Right renal pelvis (tissue), 4 donors: ENCODE measurements around the gene EFCAB8. TPM values are rescaled to one million over a fixed set of nuclear protein-coding genes. Genes with fewer than 3 reads are reported as not detected.
"Not testable (repeated sequence)": the region's sequence is repeated elsewhere in the genome, so short reads cannot be mapped to it uniquely, and the experiment has no call there.

Experiments used
- DNase-seq, 4 donors: peaks; one replicate each; pipeline ENCODE4 v3.0.0-alpha.2; 2013; ENCODE audit warnings: low read depth in 4 of 4, low spot score in 3 of 4, missing footprints in 1 of 4
- polyA plus RNA-seq, 4 donors: library from polyadenylated mRNA; unstranded; fragments of 120-200 nt; gene quantifications; one replicate each; pipeline ENCODE4 v1.2.1, GENCODE V29; 2013; ENCODE audit not compliant: insufficient read length in 4 of 4

Gene EFCAB8
- polyA plus RNA-seq, 4 donors, result 0.06 to 0.09 (median 0.07) TPM; not detected in 1

GRCh38 chr20:32946629-32947028 lies 87.9 kb downstream of the EFCAB8 start:
- DNase-seq, result no peak

- not testable (repeated sequence) for DNase-seq
Measured at GRCh38 chr20:32950539-32950938, 91.8 kb downstream of the EFCAB8 start.

GRCh38 chr20:32957459-32957858 lies 98.7 kb downstream of the EFCAB8 start:
- DNase-seq, result no peak

GRCh38 chr20:32958574-32958973 lies 99.9 kb downstream of the EFCAB8 start:
- DNase-seq, result no peak

- no peak for DNase-seq
Measured at GRCh38 chr20:32959351-32960221, 100.9 kb downstream of the EFCAB8 start.

- DNase-seq, result no peak
Measured at GRCh38 chr20:32960222-32960518, 101.4 kb downstream of the EFCAB8 start.

- DNase-seq, result no peak
Measured at GRCh38 chr20:32960849-32961731, 102.4 kb downstream of the EFCAB8 start.

- no peak for DNase-seq
Measured at GRCh38 chr20:32962053-32962452, 103.3 kb downstream of the EFCAB8 start.

GRCh38 chr20:32962646-32963045 lies 103.9 kb downstream of the EFCAB8 start:
- not testable (repeated sequence) for DNase-seq

GRCh38 chr20:32963176-32963575 lies 104.5 kb downstream of the EFCAB8 start:
- DNase-seq, result no peak

GRCh38 chr20:32964575-32964974 lies 105.9 kb downstream of the EFCAB8 start:
- DNase-seq, result no peak

GRCh38 chr20:32965115-32965514 lies 106.4 kb downstream of the EFCAB8 start:
- no peak for DNase-seq

GRCh38 chr20:32965581-32966373 lies 107.1 kb downstream of the EFCAB8 start:
- no peak for DNase-seq

- DNase-seq, result no peak
Measured at GRCh38 chr20:32966382-32966781, 107.7 kb downstream of the EFCAB8 start.

- no peak for DNase-seq
Measured at GRCh38 chr20:32966881-32967781, 108.4 kb downstream of the EFCAB8 start.

GRCh38 chr20:32967961-32968457 lies 109.3 kb downstream of the EFCAB8 start:
- DNase-seq, result no peak

- no peak for DNase-seq
Measured at GRCh38 chr20:32968478-32969241, 109.9 kb downstream of the EFCAB8 start.

GRCh38 chr20:32969356-32970114 lies 110.8 kb downstream of the EFCAB8 start:
- DNase-seq, result no peak
